ENCODE measurements around the gene CALCOCO2.
A peak's percentile ranks its signal among the peaks of the same experiment; 100 is the strongest.

CALCOCO2 gene

GRCh38 chr17:48873696-48874443 is 43.0 kb downstream of the CALCOCO2 start:
- no peak for DNase-seq

GRCh38 chr17:48878920-48879898 is 48.4 kb downstream of the CALCOCO2 start:
- DNase-seq = peak; percentile 18 to 20

- DNase-seq = no peak
Measured at GRCh38 chr17:48882272-48882671, 51.4 kb downstream of the CALCOCO2 start.

- no peak for DNase-seq
Measured at GRCh38 chr17:48883171-48883570, 52.3 kb downstream of the CALCOCO2 start.

GRCh38 chr17:48890086-48890485 is 59.3 kb downstream of the CALCOCO2 start:
- DNase-seq = no peak

GRCh38 chr17:48892940-48893645 is 62.3 kb downstream of the CALCOCO2 start:
- no peak for DNase-seq

GRCh38 chr17:48893646-48894508 is 63.0 kb downstream of the CALCOCO2 start:
- no peak for DNase-seq

GRCh38 chr17:48894886-48895285 is 64.1 kb downstream of the CALCOCO2 start:
- DNase-seq = no peak

GRCh38 chr17:48901241-48901640 is 70.4 kb downstream of the CALCOCO2 start:
- DNase-seq = no peak

- DNase-seq = no peak
Measured at GRCh38 chr17:48903401-48903800, 72.6 kb downstream of the CALCOCO2 start.

- DNase-seq = no peak
Measured at GRCh38 chr17:48904428-48904827, 73.6 kb downstream of the CALCOCO2 start.

GRCh38 chr17:48905987-48906515 is 75.2 kb downstream of the CALCOCO2 start:
- no peak for DNase-seq

GRCh38 chr17:48907713-48908046 is 76.8 kb downstream of the CALCOCO2 start:
- DNase-seq = no peak

- DNase-seq = peak; percentile 89 to 93
Measured at GRCh38 chr17:48908047-48908843, 77.4 kb downstream of the CALCOCO2 start, which contains the start of gene UBE2Z. UBE2Z (plus strand) TSS chr17:48908407; CDS start chr17:48908504, 97 bp downstream.

GRCh38 chr17:48908853-48909394 is 78.1 kb downstream of the CALCOCO2 start:
- peak; percentile 19 to 67 for DNase-seq

GRCh38 chr17:48909783-48910182 is 78.9 kb downstream of the CALCOCO2 start:
- no peak for DNase-seq

- no peak for DNase-seq
Measured at GRCh38 chr17:48910370-48910769, 79.5 kb downstream of the CALCOCO2 start.

- DNase-seq = no peak
Measured at GRCh38 chr17:48912476-48912875, 81.6 kb downstream of the CALCOCO2 start.

Measured in NCI-H187 (cell line).